Transverse colon (tissue), 4 donors: Measurements from ENCODE around the gene ZDHHC13.

Experiments used
- EP300 ChIP-seq: sonication (generic); formaldehyde crosslinking; IDR thresholded peaks from one replicate; pipeline ENCODE4 v1.6.1; 2017; ENCODE audit warnings: antibody characterized with exemption, low read depth
- POLR2A ChIP-seq: fragments of 450-650 bp; IDR thresholded peaks from one replicate; pipeline ENCODE4 v1.6.1; 2016; ENCODE audit warnings: antibody characterized with exemption, mild to moderate bottlenecking, moderate library complexity
- POLR2AphosphoS5 ChIP-seq, 3 donors: sonication (generic); formaldehyde crosslinking; IDR thresholded peaks; one replicate each; pipeline ENCODE4 v1.6.1; 2016; ENCODE audit warnings: antibody characterized with exemption in 3 of 3
- TF ChIP-seq, protein P1 (sequence below), 5 experiments: fragments of 200-600 bp in 3 of 5; fragments of 450-650 bp in 2 of 5; sonication (generic) in 3 of 5; IDR thresholded peaks; 1 replicate in 2 of 5; 2 replicates in 3 of 5; pipeline ENCODE4 v1.5.1; 2016 to 2017; ENCODE audit warnings: antibody characterized with exemption in 5 of 5, inconsistent platforms in 3 of 5, mild to moderate bottlenecking in 2 of 5, moderate library complexity in 1 of 5

DNA sequence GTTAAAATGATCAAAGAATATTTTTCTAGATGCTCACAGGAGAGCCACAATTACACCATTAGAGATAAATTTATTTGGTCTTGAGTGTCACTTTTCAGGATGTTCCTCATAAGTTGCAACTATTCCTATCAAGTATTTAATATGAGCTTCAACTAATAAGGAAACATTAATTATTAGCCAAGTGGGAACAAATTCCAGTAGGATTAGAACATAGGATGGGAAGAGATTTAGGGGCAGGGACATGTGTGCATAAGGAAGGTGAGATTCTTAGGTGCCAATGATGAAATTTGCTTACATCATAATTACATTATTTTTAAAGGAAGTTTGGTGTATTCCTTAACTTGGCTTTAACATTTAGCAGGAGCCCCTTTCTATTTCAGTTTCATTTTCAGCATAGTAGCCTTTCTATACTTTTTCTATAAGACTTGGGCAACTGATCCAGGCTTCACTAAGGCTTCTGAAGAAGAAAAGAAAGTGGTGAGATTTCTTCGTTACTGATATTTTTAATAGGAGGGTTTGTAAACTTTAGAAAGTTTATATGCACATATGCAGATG lies 46.1 kb downstream of the ZDHHC13 start:
- TF ChIP-seq, protein P1, sequence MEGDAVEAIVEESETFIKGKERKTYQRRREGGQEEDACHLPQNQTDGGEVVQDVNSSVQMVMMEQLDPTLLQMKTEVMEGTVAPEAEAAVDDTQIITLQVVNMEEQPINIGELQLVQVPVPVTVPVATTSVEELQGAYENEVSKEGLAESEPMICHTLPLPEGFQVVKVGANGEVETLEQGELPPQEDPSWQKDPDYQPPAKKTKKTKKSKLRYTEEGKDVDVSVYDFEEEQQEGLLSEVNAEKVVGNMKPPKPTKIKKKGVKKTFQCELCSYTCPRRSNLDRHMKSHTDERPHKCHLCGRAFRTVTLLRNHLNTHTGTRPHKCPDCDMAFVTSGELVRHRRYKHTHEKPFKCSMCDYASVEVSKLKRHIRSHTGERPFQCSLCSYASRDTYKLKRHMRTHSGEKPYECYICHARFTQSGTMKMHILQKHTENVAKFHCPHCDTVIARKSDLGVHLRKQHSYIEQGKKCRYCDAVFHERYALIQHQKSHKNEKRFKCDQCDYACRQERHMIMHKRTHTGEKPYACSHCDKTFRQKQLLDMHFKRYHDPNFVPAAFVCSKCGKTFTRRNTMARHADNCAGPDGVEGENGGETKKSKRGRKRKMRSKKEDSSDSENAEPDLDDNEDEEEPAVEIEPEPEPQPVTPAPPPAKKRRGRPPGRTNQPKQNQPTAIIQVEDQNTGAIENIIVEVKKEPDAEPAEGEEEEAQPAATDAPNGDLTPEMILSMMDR (IDR thresholded peaks at IDR 0.05) = no peak
- no peak for TF ChIP-seq POLR2A
- TF ChIP-seq POLR2AphosphoS5 (IDR thresholded peaks at IDR 0.05) = no peak
- no peak for TF ChIP-seq EP300
